Ovary (tissue), 9 donors: ENCODE measurements around the gene OPCML. TPM values are rescaled to one million over a fixed set of nuclear protein-coding genes. Genes with fewer than 3 reads are reported as not detected.

Experiments used
- DNase-seq, 5 donors: peaks; one replicate each; pipeline ENCODE4 v3.0.0-alpha.2; 2019 to 2020
- H3K27ac ChIP-seq, 2 donors: fragments of 200-600 bp; one replicate each; pipeline versions ENCODE4 v1.5.1 to v1.8.0; 2019 to 2022
- H3K27me3 ChIP-seq: fragments of 200-600 bp; one replicate; pipeline ENCODE4 v1.8.0; 2022
- H3K36me3 ChIP-seq: fragments of 200-600 bp; sonication (generic); one replicate; pipeline ENCODE4 v1.5.1; 2019
- H3K4me1 ChIP-seq: one replicate; pipeline ENCODE4 v1.8.1; 2013; ENCODE audit warnings: mild to moderate bottlenecking, moderate library complexity; ENCODE audit not compliant: insufficient read depth
- H3K4me3 ChIP-seq: fragments of 200-600 bp; sonication (generic); one replicate; pipeline ENCODE4 v1.5.1; 2017
- H3K9me3 ChIP-seq, 2 donors: fragments of 200-600 bp in 1 of 2; sonication (generic) in 1 of 2; one replicate each; pipeline versions ENCODE4 v1.5.1 to v1.8.1; 2013 to 2019; ENCODE audit warnings: mild to moderate bottlenecking in 1 of 2, moderate library complexity in 1 of 2
- CTCF ChIP-seq, 3 donors: fragments of 450-650 bp in 2 of 3; fragments of 200-600 bp in 1 of 3; IDR thresholded peaks; one replicate each; pipeline versions ENCODE4 v1.5.1 to v1.8.0; 2016 to 2022; ENCODE audit warnings: antibody characterized with exemption in 3 of 3, mild to moderate bottlenecking in 1 of 3
- EP300 ChIP-seq: sonication (generic); formaldehyde crosslinking; IDR thresholded peaks from one replicate; pipeline ENCODE4 v1.6.1; 2017; ENCODE audit warnings: antibody characterized with exemption
- POLR2A ChIP-seq: fragments of 450-650 bp; IDR thresholded peaks from one replicate; pipeline ENCODE4 v1.6.1; 2017; ENCODE audit warnings: antibody characterized with exemption, mild to moderate bottlenecking, moderate library complexity
- WGBS, 3 donors: extraction: QIAGEN DNeasy Blood & Tissue Kit in 1 of 3; methylation state at CpG; one replicate each; pipeline versions ENCODE4 v1.1.5 to v1.1.7; 2013 to 2017; 5-methylcytosine and 5-hydroxymethylcytosine counted together
- intact Hi-C, 4 donors: fragments of 100-400 bp; cut with DNase I; formaldehyde crosslinking; loops; one replicate each; pipeline versions ENCODE4 v1.11.0 to v1.15.1; 2022 to 2023
- polyA plus RNA-seq, 2 donors: library from polyadenylated mRNA; stranded (reverse); fragments of 200-250 nt in 1 of 2; fragments of 350-450 nt in 1 of 2; fragmentation: Illumina TruSeq in 1 of 2; extraction: RNeasy Lipid Tissue Mini Kit (QIAGEN cat#74804) in 1 of 2; gene quantifications; one replicate each; pipeline ENCODE4 v1.2.3, GENCODE V29; 2013 to 2014
- total RNA-seq, 7 donors: library from RNA; depleted of rRNA in 2 of 7; stranded (reverse); fragments of >200 nt in 2 of 7; fragmentation: NEBNext Ultra II Directional in 3 of 7; extraction: Animal tissue kit (Norgen Biotek cat#: 25700) in 3 of 7; gene quantifications; one replicate each; pipeline versions ENCODE4 v1.1.0 to v1.2.4, GENCODE V29; 2016 to 2023
- donor health status: DM: no; HTN: no; CAD: no; lungs with moderate emphysema.
- donor health status: DM: no; HTN: no; CAD: no.
- donor health status: Bipolar disorder and iron deficiency.
- donor health status: DM: yes; HTN: yes; CAD: no.
- donor health status: DM: no; HTN: no; CAD: no.
- donor health status: DM: yes; HTN: yes; CAD: no.

OPCML gene
- total and polyA plus RNA-seq, 9 donors, result under 0.01 to 2.8 (median 0.32) TPM; not detected in 2

DNA sequence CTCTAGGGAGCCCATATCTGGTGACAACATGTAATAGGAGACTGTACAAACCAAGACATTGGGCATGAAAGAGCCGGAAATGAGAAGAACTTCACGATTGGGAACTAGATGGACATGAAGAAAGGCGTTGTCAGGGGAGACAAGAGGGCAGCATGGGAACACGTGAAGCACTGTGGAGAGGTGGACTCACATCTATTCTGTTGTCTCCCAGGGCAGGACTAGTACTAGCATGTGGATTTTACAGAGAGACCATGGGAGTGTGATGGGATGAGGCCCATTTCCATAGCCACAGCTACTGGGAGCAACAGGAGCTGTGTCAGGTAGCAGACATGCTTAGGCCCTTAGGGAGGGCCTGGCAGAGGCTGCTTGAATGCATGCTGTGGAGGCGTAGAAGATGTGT lies 333.9 kb downstream of the OPCML start:
- WGBS, 3 donors, result 76 to 82% (median 78%) methylated on average over 5 of the region's 5 CpGs
- intact Hi-C loops, result no loop called here

GRCh38 chr11:133197425-133197824 lies 334.9 kb downstream of the OPCML start:
- intact Hi-C loops, result no loop called here
- TF ChIP-seq EP300 (no peak), CTCF (IDR thresholded peaks at IDR 0.05) (no peak), POLR2A (no peak)

More for the DNA sequence above, 333.9 kb downstream of the OPCML start:
- H3K4me3 ChIP-seq, result no peak overlapping the region
- H3K27ac ChIP-seq, result no peak overlapping the region
- DNase-seq, result no peak
- H3K9me3 ChIP-seq, result no peaks in the 10 kb centered on the region
- no peaks in the 10 kb centered on the region for H3K4me1 ChIP-seq
- no peaks in the 10 kb centered on the region for H3K36me3 ChIP-seq
- TF ChIP-seq CTCF (IDR thresholded peaks at IDR 0.05) (no peak), EP300 (no peak), POLR2A (no peak)
- H3K27me3 ChIP-seq, result no peaks in the 10 kb centered on the region

DNA sequence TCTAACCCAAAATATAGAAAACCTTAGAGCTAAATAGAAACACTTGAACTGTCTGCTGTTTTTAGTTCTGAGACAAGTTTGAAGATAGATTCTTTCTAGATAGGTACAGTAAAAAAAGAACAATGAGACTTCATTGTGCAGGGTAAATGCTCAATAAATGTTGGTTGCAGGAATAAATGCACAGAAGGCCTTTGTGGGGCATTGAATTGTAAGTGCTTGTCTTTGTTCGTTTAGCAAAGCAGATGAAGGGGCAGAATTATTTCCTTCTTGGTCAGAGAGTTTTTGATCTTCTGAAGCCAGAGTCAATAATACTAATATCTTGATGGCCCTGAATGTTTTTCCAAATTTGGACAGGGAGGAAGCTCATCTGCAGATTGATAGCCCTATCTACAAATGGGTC lies 340.4 kb downstream of the OPCML start:
- H3K27me3 ChIP-seq, result no peaks in the 10 kb centered on the region
- H3K27ac ChIP-seq, result no peak overlapping the region
- no peak for DNase-seq
- WGBS, 3 donors, result 59 to 83% (median 65%) methylated on average over 1 of the region's 1 CpG
- no peaks in the 10 kb centered on the region for H3K36me3 ChIP-seq
- intact Hi-C loops, result no loop called here
- no peaks in the 10 kb centered on the region for H3K9me3 ChIP-seq
- no peak for TF ChIP-seq CTCF (IDR thresholded peaks at IDR 0.05)
- no peak for TF ChIP-seq EP300
- no peak for TF ChIP-seq POLR2A
- H3K4me1 ChIP-seq, result no peaks in the 10 kb centered on the region
- H3K4me3 ChIP-seq, result no peak overlapping the region

More at GRCh38 chr11:133197425-133197824, 334.9 kb downstream of the OPCML start:
- H3K36me3 ChIP-seq, result no peaks in the 10 kb centered on the region
- DNase-seq, result no peak
- H3K4me1 ChIP-seq, result no peaks in the 10 kb centered on the region
- H3K4me3 ChIP-seq, result no peak overlapping the region
- no peak overlapping the region for H3K27ac ChIP-seq
- H3K9me3 ChIP-seq, result no peaks in the 10 kb centered on the region
- WGBS, 3 donors, result 77 to 86% (median 82%) methylated on average over 4 of the region's 4 CpGs
- H3K27me3 ChIP-seq, result no peaks in the 10 kb centered on the region

DNA sequence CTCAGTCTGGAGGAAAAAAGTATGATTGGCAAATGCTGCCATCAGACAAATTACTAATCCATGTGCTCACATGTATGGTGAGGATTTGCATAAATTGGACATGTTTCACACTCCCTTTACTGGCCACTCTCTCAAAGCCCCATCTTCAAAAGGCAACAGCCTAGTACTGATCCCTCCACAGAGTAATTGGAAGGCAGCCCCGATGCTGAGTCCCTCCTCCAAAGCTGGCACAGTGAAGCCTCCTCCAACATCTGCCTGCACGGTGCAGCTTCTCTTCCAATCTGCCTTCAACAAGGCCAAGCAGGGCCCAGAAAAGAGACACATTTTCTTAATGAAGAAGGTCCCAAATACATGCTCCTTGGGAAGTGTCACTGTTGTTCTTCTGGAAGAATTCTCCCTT lies 350.6 kb downstream of the OPCML start:
- intact Hi-C loops, result no loop called here
- no peaks in the 10 kb centered on the region for H3K9me3 ChIP-seq
- no peaks in the 10 kb centered on the region for H3K4me1 ChIP-seq
- no peak for DNase-seq
- no peaks in the 10 kb centered on the region for H3K36me3 ChIP-seq
- no peak overlapping the region for H3K27ac ChIP-seq
- no peak overlapping the region for H3K4me3 ChIP-seq
- H3K27me3 ChIP-seq, result no peaks in the 10 kb centered on the region
- 31 to 41% (median 32%) methylated on average over 2 of the region's 2 CpGs for WGBS, 3 donors
- TF ChIP-seq POLR2A (no peak), EP300 (no peak)

DNA sequence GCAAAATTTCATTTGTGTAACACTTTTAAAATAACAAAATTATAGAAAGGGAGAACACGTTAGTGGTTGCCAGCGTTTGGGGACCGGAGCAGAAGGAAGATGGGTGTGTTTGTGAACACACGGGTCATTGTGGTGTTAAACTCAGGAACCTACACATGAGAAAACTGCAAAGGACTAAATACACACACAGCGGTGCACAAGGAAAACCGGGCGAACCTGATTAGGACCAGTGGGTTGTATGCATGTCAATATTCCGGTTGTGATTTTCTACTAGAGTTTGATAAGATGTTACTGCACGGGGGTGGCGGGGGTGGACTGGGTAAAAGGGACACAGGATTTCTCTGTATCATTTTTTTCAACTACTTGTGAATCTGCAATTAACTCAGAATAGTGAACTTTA lies 351.2 kb downstream of the OPCML start:
- H3K4me1 ChIP-seq, result no peaks in the 10 kb centered on the region
- TF ChIP-seq EP300 (no peak), POLR2A (no peak), CTCF (IDR thresholded peaks at IDR 0.05) (no peak)
- no peak overlapping the region for H3K27ac ChIP-seq
- 80 to 87% (median 80%) methylated on average over 10 of the region's 10 CpGs for WGBS, 3 donors
- DNase-seq, result no peak
- intact Hi-C loops, result no loop called here
- no peak overlapping the region for H3K4me3 ChIP-seq
- H3K9me3 ChIP-seq, result no peaks in the 10 kb centered on the region
- no peaks in the 10 kb centered on the region for H3K27me3 ChIP-seq
- no peaks in the 10 kb centered on the region for H3K36me3 ChIP-seq
